Right atrium auricular region (tissue), 2 donors: ENCODE measurements around the gene CIZ1. TPM values are rescaled to one million over a fixed set of nuclear protein-coding genes. Genes with fewer than 3 reads are reported as not detected.

Experiments used
- DNase-seq: peaks from one replicate; pipeline ENCODE4 v3.0.0-alpha.2; 2019; ENCODE audit warnings: low spot score
- H3K27ac ChIP-seq, 2 donors: fragments of 200-600 bp; sonication (generic); 1 replicate in 1 of 2; 2 replicates in 1 of 2; pipeline ENCODE4 v1.5.1; 2016 to 2019
- H3K27me3 ChIP-seq, 2 donors: fragments of 200-600 bp; sonication (generic); one replicate each; pipeline versions ENCODE4 v1.5.1 to v1.6.0; 2017 to 2019
- H3K36me3 ChIP-seq: fragments of 200-600 bp; sonication (generic); one replicate; pipeline ENCODE4 v1.5.1; 2016
- H3K4me1 ChIP-seq, 2 donors: fragments of 200-600 bp; sonication (generic); one replicate each; pipeline versions ENCODE4 v1.5.1 to v1.6.0; 2017 to 2019
- H3K4me3 ChIP-seq, 2 donors: fragments of 200-600 bp; sonication (generic); 1 replicate in 1 of 2; 2 replicates in 1 of 2; pipeline ENCODE4 v1.5.1; 2017 to 2019; ENCODE audit warnings: mild to moderate bottlenecking in 1 of 2, moderate library complexity in 1 of 2
- H3K9me3 ChIP-seq, 2 donors: fragments of 200-600 bp; sonication (generic); one replicate each; pipeline ENCODE4 v1.5.1; 2019
- CTCF ChIP-seq, 2 donors: fragments of 200-600 bp; sonication (generic); IDR thresholded peaks; one replicate each; pipeline ENCODE4 v1.5.1; 2019; ENCODE audit warnings: antibody characterized with exemption in 2 of 2
- total RNA-seq, 2 donors: library from RNA; depleted of rRNA; stranded (reverse); fragments of >200 nt; gene quantifications; one replicate each; pipeline ENCODE4 v1.1.0, GENCODE V29; 2016

CIZ1 gene
- total RNA-seq, 2 donors from 2014 or later, result 41.6 to 45.9 TPM

- no peak for DNase-seq
- no peak for TF ChIP-seq CTCF (IDR thresholded peaks at IDR 0.05)
- Histone ChIP-seq H3K9me3 (no peaks in the 10 kb centered on the region), H3K36me3 (peaks cover 55% of the 10 kb centered on the region), H3K27me3 (no peaks in the 10 kb centered on the region), H3K4me1 (no peaks in the 10 kb centered on the region), H3K4me3 (no peak overlapping the region), H3K27ac (no peak overlapping the region)
Observed at GRCh38 chr9:128168731-128169308, 22.6 kb downstream of the CIZ1 start.

DNA sequence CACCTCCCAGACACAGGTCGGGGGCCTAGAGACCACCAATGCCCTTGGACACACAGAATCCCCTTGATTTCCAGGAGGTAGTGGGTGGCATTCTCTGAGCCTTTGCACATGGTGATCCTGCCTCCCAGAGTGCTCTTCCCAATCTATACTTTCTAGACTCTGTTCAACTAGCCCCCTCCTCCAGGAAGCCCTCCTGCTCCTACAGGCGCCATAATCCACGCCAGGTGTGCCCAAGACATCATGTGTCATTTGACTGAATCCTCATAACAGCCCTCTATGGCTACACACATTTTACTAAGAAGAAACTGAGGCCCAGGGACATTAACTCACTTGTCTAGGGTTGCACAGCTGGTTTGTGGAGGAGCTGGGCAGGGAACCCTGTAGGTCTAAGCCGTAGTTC is 24.2 kb downstream of the CIZ1 start:
- H3K27ac ChIP-seq, result no peak overlapping the region
- peaks cover 61% of the 10 kb centered on the region for H3K36me3 ChIP-seq
- H3K9me3 ChIP-seq, result no peaks in the 10 kb centered on the region
- no peaks in the 10 kb centered on the region for H3K27me3 ChIP-seq
- no peak for TF ChIP-seq CTCF (IDR thresholded peaks at IDR 0.05)
- DNase-seq, result no peak
- H3K4me3 ChIP-seq, result no peak overlapping the region
- peaks cover 0 to 4% of the 10 kb centered on the region in 2 donors for H3K4me1 ChIP-seq

DNA sequence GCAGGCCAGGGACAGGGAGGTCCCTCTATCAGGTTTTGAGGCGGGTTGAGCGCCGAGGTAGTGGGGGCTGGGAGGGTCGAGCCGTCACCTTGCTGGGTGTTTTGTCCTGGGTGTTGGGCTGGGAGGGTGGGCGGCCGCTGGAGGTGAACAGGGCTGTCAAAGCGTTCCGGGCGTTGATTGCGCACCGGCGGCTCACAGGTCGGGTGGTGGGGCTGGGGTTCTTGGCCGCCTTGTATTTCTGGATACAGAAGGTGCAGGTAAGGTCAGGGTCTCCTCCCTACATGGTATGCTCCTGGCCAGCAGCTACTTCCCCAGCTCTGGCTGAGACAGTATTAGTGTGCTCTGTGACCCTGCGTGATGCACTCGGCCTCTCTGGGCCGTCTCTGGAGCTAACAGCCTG is 25.2 kb downstream of the CIZ1 start:
- Histone ChIP-seq H3K4me3 (no peak overlapping the region), H3K27me3 (no peaks in the 10 kb centered on the region), H3K9me3 (no peaks in the 10 kb centered on the region), H3K4me1 (peaks cover 0 to 15% of the 10 kb centered on the region in 2 donors), H3K27ac (no peak overlapping the region), H3K36me3 (peaks cover 61% of the 10 kb centered on the region)
- no peak for TF ChIP-seq CTCF (IDR thresholded peaks at IDR 0.05)
- no peak for DNase-seq

- no peak overlapping the region for H3K4me3 ChIP-seq
- H3K27me3 ChIP-seq, result no peaks in the 10 kb centered on the region
- TF ChIP-seq CTCF (IDR thresholded peaks at IDR 0.05), result no peak
- H3K9me3 ChIP-seq, result no peaks in the 10 kb centered on the region
- peaks cover 0 to 26% of the 10 kb centered on the region in 2 donors for H3K4me1 ChIP-seq
- no peak for DNase-seq
- H3K27ac ChIP-seq, result no peak overlapping the region
- H3K36me3 ChIP-seq, result peaks cover 54% of the 10 kb centered on the region
Observed at GRCh38 chr9:128164307-128164885, 27.0 kb downstream of the CIZ1 start.

GRCh38 chr9:128163523-128164306 is 27.7 kb downstream of the CIZ1 start:
- H3K4me3 ChIP-seq, result no peak overlapping the region
- no peak for DNase-seq
- H3K4me1 ChIP-seq, result peaks cover 0 to 29% of the 10 kb centered on the region in 2 donors
- H3K27ac ChIP-seq, result no peak overlapping the region
- peaks cover 47% of the 10 kb centered on the region for H3K36me3 ChIP-seq
- TF ChIP-seq CTCF (IDR thresholded peaks at IDR 0.05), result no peak
- no peaks in the 10 kb centered on the region for H3K27me3 ChIP-seq
- no peaks in the 10 kb centered on the region for H3K9me3 ChIP-seq
